ENCODE results near the gene CCDC136. TPM values are rescaled to one million over a fixed set of nuclear protein-coding genes. Genes with fewer than 3 reads are reported as not detected.

Gene CCDC136
- total and polyA plus RNA-seq, 12 donors: 1.8 to 14.4 (median 8.0) TPM

DNA sequence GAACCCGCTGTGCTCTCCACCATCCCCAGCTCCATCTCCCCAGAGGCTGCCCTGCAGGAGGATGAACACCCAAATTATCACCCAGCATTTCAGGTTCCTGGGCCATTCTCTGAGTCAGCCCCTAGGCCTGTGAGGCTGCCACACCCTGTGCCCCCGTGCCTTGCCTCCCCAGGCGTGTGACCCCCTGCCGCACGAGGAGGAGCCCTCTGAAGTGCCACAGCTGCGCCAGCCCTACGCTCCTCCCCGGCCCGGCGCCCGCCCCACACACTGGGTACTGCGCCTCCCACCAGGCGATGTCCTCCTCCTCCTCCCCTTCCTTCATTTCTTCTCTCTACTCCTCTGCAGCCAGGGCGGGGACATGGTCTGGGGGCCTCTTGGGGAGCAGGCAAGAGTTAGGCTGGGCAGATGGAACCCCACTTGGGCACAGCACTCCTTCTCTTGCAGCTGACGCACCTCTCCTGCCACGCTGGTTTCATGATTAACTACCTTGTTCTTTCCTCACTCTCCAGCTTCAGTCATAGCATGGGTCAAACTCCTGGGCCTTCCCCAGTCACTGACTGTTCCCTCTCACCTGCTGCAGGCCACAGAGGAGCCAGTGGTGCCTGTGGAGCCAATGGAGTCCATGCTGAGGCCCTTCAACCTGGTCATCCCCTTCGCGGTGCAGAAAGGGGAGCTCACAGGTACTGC is 58.2 kb downstream of the CCDC136 start:
- 91 to 92% methylated on average over 18 of the region's 18 CpGs for WGBS, 2 donors
- peaks cover 6 to 100% (median 82%) of the 10 kb centered on the region in 9 donors for H3K36me3 ChIP-seq
- H3K9me3 ChIP-seq: no peaks in the 10 kb centered on the region
- no peak overlapping the region for H3K27ac ChIP-seq
- TF ChIP-seq, protein P1, sequence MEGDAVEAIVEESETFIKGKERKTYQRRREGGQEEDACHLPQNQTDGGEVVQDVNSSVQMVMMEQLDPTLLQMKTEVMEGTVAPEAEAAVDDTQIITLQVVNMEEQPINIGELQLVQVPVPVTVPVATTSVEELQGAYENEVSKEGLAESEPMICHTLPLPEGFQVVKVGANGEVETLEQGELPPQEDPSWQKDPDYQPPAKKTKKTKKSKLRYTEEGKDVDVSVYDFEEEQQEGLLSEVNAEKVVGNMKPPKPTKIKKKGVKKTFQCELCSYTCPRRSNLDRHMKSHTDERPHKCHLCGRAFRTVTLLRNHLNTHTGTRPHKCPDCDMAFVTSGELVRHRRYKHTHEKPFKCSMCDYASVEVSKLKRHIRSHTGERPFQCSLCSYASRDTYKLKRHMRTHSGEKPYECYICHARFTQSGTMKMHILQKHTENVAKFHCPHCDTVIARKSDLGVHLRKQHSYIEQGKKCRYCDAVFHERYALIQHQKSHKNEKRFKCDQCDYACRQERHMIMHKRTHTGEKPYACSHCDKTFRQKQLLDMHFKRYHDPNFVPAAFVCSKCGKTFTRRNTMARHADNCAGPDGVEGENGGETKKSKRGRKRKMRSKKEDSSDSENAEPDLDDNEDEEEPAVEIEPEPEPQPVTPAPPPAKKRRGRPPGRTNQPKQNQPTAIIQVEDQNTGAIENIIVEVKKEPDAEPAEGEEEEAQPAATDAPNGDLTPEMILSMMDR (IDR thresholded peaks at IDR 0.05): no peak
- intact Hi-C loops (cut with DNase I): no loop called here
- no peaks in the 10 kb centered on the region for H3K27me3 ChIP-seq
- no peak overlapping the region for H3K4me3 ChIP-seq
- no peak for DNase-seq
- peaks cover 0 to 16% (median 0%) of the 10 kb centered on the region in 9 donors for H3K4me1 ChIP-seq
- ATAC-seq: no peak

DNA sequence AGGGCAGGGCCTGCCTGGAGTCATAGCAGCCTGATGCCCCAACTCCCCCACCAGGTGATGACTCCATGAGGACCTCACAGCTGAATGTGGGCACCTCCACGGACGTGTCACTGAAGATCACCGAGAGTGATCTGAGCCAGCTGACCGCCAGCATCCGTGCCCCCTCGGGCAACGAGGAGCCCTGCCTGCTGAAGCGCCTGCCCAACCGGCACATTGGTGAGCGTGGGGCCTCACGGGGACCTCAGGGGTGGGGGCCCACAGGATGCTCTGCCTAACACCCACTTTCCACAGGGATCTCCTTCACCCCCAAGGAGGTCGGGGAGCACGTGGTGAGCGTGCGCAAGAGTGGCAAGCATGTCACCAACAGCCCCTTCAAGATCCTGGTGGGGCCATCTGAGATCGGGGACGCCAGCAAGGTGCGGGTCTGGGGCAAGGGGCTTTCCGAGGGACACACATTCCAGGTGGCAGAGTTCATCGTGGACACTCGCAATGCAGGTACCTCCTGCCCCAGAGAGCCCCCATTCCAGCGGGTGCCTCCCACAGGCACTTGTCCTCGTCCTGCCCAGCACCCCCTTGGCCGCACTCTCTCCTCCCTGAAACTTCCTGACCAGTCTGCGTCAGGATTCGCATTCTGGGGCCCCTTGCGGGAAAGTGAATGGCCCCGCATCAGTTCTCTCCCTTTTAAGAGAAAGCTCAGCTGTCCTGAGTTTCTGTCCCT is 60.9 kb downstream of the CCDC136 start:
- H3K27me3 ChIP-seq: no peaks in the 10 kb centered on the region
- peaks cover 0 to 30% (median 0%) of the 10 kb centered on the region in 9 donors for H3K4me1 ChIP-seq
- TF ChIP-seq, protein P1 (IDR thresholded peaks at IDR 0.05): no peak
- no peak overlapping the region for H3K27ac ChIP-seq
- DNase-seq (no peak), ATAC-seq (no peak)
- no peak overlapping the region for H3K4me3 ChIP-seq
- H3K9me3 ChIP-seq: no peaks in the 10 kb centered on the region
- 86 to 90% methylated on average over 28 of the region's 28 CpGs for WGBS, 2 donors
- intact Hi-C loops (cut with DNase I): no loop called here
- peaks cover 11 to 98% (median 78%) of the 10 kb centered on the region in 9 donors for H3K36me3 ChIP-seq

DNA sequence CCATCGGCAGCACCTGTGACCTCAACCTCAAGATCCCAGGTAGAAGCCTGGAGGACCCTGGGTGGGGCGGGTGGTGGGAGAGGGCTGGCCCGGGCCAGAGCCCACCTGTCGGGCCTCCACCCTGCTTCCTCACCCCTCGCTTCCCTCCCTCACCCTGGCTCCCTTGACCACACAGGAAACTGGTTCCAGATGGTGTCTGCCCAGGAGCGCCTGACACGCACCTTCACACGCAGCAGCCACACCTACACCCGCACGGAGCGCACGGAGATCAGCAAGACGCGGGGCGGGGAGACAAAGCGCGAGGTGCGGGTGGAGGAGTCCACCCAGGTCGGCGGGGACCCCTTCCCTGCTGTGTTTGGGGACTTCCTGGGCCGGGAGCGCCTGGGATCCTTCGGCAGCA is 62.0 kb downstream of the CCDC136 start:
- no peak overlapping the region for H3K4me3 ChIP-seq
- H3K27me3 ChIP-seq: no peaks in the 10 kb centered on the region
- H3K4me1 ChIP-seq: peaks cover 2 to 39% (median 4%) of the 10 kb centered on the region in 9 donors
- peaks cover 11 to 95% (median 75%) of the 10 kb centered on the region in 9 donors for H3K36me3 ChIP-seq
- intact Hi-C loops (cut with DNase I): loop anchor here in 2 of 10 donors (2.0 kb wide), 1 partner anchor 19 kb away; no protein-coding TSS in a partner anchor
- ATAC-seq (no peak), DNase-seq (no peak)
- 89 to 90% methylated on average over 23 of the region's 23 CpGs for WGBS, 2 donors
- H3K9me3 ChIP-seq: no peaks in the 10 kb centered on the region
- H3K27ac ChIP-seq: no peak overlapping the region
- TF ChIP-seq, protein P1 (IDR thresholded peaks at IDR 0.05): no peak

DNA sequence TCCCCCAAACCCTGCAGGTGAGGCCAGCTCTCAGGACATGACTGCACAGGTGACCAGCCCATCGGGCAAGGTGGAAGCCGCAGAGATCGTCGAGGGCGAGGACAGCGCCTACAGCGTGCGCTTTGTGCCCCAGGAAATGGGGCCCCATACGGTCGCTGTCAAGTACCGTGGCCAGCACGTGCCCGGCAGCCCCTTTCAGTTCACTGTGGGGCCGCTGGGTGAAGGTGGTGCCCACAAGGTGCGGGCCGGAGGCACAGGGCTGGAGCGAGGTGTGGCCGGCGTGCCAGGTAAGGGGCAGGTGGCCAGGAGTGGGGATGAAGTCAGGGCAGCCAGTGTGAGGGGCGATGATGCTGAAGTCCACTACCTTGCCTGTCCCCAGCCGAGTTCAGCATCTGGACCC is 62.6 kb downstream of the CCDC136 start:
- intact Hi-C loops (cut with DNase I): loop anchor here in 2 of 10 donors (2.0 kb wide), 1 partner anchor 20 kb away; no protein-coding TSS in a partner anchor
- 92 to 94% methylated on average over 17 to 21 of the region's 21 CpGs for WGBS, 2 donors
- no peaks in the 10 kb centered on the region for H3K9me3 ChIP-seq
- peaks cover 4 to 45% (median 10%) of the 10 kb centered on the region in 9 donors for H3K4me1 ChIP-seq
- TF ChIP-seq, protein P1 (IDR thresholded peaks at IDR 0.05): no peak
- no peak for DNase-seq
- ATAC-seq: no peak
- no peak overlapping the region for H3K4me3 ChIP-seq
- no peak overlapping the region for H3K27ac ChIP-seq
- H3K36me3 ChIP-seq: peaks cover 11 to 95% (median 69%) of the 10 kb centered on the region in 9 donors
- H3K27me3 ChIP-seq: no peaks in the 10 kb centered on the region

All from heart right ventricle (tissue), 16 donors.